Measurements from ENCODE around the gene LOXL1. TPM values are rescaled to one million over a fixed set of nuclear protein-coding genes. Genes with fewer than 3 reads are reported as not detected.

Gene LOXL1
- total RNA-seq, 1 experiment from 2014 or later, result not detected

DNA sequence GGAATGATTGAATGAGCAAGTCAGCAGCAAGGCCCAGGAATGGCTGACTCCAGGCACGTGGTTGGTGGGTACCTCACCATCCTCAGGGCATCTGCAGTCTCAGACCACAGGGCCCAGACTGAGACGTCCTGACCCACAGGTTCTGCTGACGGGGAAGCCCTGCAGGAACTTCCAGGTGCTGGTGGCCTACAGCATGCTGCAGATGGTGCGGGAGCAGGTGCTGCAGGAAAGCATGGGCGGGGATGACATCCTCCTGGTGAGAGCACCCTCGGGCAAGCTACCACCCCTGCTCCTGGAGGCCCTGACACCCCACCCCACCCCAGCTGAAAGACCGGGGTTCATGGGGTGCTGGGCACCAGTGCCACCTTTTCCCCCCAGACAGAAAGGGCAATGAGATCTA is 38.8 kb upstream of the LOXL1 start:
- H3K9ac ChIP-seq (ENCODE audit: low read length), result no peak overlapping the region
- H3K9me3 ChIP-seq (ENCODE audit: low read length), result no peaks in the 10 kb centered on the region
- H3K27ac ChIP-seq (ENCODE audit: low read length), result no peak overlapping the region
- H3K27me3 ChIP-seq (ENCODE audit: low read length), result no peaks in the 10 kb centered on the region
- no peak for DNase-seq
- no peaks in the 10 kb centered on the region for H3K79me2 ChIP-seq (ENCODE audit: low read length)
- no peaks in the 10 kb centered on the region for H3K9me2 ChIP-seq (replicated peaks; ENCODE audit: insufficient read depth, low read length)
- H2AFZ ChIP-seq (ENCODE audit: low read length), result no peak overlapping the region
- no peaks in the 10 kb centered on the region for H3K36me3 ChIP-seq (ENCODE audit: insufficient read depth, low read length)
- H3K4me2 ChIP-seq (ENCODE audit: low read depth, low read length, poor library complexity, severe bottlenecking), result no peak overlapping the region
- H3K4me1 ChIP-seq (ENCODE audit: low read length), result no peaks in the 10 kb centered on the region
- H3K4me3 ChIP-seq (ENCODE audit: low read length), result no peak overlapping the region
- no peaks in the 10 kb centered on the region for H4K20me1 ChIP-seq (ENCODE audit: insufficient read depth, low read depth, low read length)

DNA sequence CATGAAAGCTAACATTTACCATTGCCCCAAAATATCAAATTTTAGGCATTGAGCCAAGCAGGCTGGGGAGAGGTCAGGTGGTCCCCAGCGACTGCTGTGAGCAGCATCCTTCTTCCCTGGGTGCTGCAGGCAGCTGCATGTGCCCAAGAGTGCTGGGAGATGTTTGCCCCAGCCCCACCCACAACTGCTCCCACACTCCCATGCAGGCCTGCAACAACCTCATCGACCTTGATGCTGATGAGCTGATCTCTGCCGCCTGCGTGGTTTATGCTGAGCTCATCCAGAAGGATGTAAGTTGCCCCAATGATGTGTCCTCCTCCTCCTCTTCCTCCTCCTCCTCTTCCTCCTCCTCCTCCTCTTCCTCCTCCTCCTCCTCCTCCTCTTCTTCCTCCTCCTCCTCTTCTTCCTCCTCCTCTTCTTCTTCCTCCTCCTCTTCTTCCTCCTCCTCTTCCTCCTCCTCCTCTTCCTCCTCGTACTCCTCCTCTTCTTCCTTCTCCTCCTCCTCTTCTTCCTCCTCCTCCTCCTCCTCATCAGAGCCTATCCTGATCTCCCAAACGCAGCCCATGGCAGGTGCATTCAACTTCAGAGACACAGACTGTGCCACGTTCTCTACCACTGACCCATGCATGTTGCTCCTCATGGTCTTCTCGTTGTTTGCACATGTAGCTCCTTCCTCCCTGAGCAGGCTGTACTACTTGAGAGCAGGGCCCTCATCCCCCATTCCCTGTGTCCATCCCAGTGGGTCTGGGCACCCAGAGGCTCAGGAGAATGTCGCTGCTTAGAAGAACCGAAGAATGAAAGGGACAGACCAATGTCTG is 37.8 kb upstream of the LOXL1 start:
- Histone ChIP-seq H3K79me2 (ENCODE audit: low read length) (no peaks in the 10 kb centered on the region), H3K36me3 (ENCODE audit: insufficient read depth, low read length) (no peaks in the 10 kb centered on the region), H3K4me1 (ENCODE audit: low read length) (no peaks in the 10 kb centered on the region), H3K9me3 (ENCODE audit: low read length) (no peaks in the 10 kb centered on the region), H3K27ac (ENCODE audit: low read length) (no peak overlapping the region), H3K9ac (ENCODE audit: low read length) (no peak overlapping the region), H2AFZ (ENCODE audit: low read length) (no peak overlapping the region), H3K4me3 (ENCODE audit: low read length) (no peak overlapping the region), H4K20me1 (ENCODE audit: insufficient read depth, low read depth, low read length) (no peaks in the 10 kb centered on the region), H3K4me2 (ENCODE audit: low read depth, low read length, poor library complexity, severe bottlenecking) (no peak overlapping the region), H3K9me2 (replicated peaks; ENCODE audit: insufficient read depth, low read length) (no peaks in the 10 kb centered on the region), H3K27me3 (ENCODE audit: low read length) (no peaks in the 10 kb centered on the region)
- DNase-seq, result no peak

DNA sequence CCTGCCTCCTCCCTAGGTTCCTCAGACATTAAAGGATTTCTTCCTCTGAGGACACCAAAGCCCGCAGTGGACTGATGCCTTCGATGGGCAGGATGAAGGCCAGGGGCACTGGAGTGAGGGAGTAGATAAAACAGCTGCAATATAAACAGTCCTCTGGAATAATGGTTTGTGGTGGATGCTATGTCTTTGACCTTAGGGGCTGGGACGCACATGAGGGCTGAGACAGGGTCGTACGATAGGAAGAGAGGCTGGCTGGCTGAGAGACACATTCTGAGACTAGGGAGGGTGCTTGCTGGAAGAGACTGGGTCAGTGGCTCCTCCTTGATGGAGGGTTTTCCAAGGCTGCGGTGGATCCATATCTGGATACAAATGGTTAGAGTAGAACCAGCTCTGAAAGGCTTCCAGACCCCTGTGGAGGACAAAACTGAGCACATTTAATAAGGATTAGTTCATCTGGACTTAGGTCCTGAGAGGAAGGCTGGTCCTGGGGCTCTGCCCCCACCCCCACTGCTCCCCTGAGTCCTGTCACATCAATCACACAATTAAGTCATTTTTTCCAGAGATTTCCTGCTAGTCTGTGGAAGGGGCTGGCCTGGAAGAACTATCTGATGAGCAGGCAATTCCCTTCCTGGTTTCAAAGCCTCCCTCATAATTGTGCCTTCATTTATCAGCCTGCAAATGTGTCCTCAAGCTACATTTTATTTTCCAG is 37.1 kb upstream of the LOXL1 start:
- H3K4me1 ChIP-seq (ENCODE audit: low read length), result no peaks in the 10 kb centered on the region
- H3K27me3 ChIP-seq (ENCODE audit: low read length), result no peaks in the 10 kb centered on the region
- no peak overlapping the region for H3K4me3 ChIP-seq (ENCODE audit: low read length)
- H3K27ac ChIP-seq (ENCODE audit: low read length), result no peak overlapping the region
- H3K36me3 ChIP-seq (ENCODE audit: insufficient read depth, low read length), result no peaks in the 10 kb centered on the region
- H3K4me2 ChIP-seq (ENCODE audit: low read depth, low read length, poor library complexity, severe bottlenecking), result no peak overlapping the region
- no peaks in the 10 kb centered on the region for H3K79me2 ChIP-seq (ENCODE audit: low read length)
- H2AFZ ChIP-seq (ENCODE audit: low read length), result no peak overlapping the region
- H3K9ac ChIP-seq (ENCODE audit: low read length), result no peak overlapping the region
- H3K9me3 ChIP-seq (ENCODE audit: low read length), result no peaks in the 10 kb centered on the region
- DNase-seq, result no peak
- H3K9me2 ChIP-seq (replicated peaks; ENCODE audit: insufficient read depth, low read length), result no peaks in the 10 kb centered on the region
- H4K20me1 ChIP-seq (ENCODE audit: insufficient read depth, low read depth, low read length), result no peaks in the 10 kb centered on the region

DNA sequence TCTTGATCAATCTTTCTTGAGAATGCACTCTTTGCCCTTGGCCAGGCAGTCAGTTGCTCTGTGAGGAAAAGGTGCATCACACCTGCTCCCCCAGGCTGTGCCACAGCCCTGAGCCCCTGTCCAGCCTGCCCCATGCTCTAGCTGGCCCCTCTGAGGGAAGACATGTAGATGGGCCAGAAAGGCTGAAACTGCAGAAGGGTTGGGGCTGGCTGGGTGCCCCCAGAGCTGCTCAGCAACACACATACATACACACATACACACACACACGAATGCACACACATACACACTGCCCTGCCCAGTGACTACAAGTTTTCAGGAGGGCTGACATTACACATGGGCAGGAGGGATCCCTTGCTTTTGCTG is 36.5 kb upstream of the LOXL1 start:
- H3K27me3 ChIP-seq (ENCODE audit: low read length), result no peaks in the 10 kb centered on the region
- H3K9me2 ChIP-seq (replicated peaks; ENCODE audit: insufficient read depth, low read length), result no peaks in the 10 kb centered on the region
- no peak overlapping the region for H3K4me3 ChIP-seq (ENCODE audit: low read length)
- H3K9ac ChIP-seq (ENCODE audit: low read length), result no peak overlapping the region
- DNase-seq, result no peak
- H4K20me1 ChIP-seq (ENCODE audit: insufficient read depth, low read depth, low read length), result no peaks in the 10 kb centered on the region
- no peaks in the 10 kb centered on the region for H3K79me2 ChIP-seq (ENCODE audit: low read length)
- H2AFZ ChIP-seq (ENCODE audit: low read length), result no peak overlapping the region
- H3K4me1 ChIP-seq (ENCODE audit: low read length), result no peaks in the 10 kb centered on the region
- H3K27ac ChIP-seq (ENCODE audit: low read length), result no peak overlapping the region
- H3K4me2 ChIP-seq (ENCODE audit: low read depth, low read length, poor library complexity, severe bottlenecking), result no peak overlapping the region
- H3K36me3 ChIP-seq (ENCODE audit: insufficient read depth, low read length), result no peaks in the 10 kb centered on the region
- no peaks in the 10 kb centered on the region for H3K9me3 ChIP-seq (ENCODE audit: low read length)

DNA sequence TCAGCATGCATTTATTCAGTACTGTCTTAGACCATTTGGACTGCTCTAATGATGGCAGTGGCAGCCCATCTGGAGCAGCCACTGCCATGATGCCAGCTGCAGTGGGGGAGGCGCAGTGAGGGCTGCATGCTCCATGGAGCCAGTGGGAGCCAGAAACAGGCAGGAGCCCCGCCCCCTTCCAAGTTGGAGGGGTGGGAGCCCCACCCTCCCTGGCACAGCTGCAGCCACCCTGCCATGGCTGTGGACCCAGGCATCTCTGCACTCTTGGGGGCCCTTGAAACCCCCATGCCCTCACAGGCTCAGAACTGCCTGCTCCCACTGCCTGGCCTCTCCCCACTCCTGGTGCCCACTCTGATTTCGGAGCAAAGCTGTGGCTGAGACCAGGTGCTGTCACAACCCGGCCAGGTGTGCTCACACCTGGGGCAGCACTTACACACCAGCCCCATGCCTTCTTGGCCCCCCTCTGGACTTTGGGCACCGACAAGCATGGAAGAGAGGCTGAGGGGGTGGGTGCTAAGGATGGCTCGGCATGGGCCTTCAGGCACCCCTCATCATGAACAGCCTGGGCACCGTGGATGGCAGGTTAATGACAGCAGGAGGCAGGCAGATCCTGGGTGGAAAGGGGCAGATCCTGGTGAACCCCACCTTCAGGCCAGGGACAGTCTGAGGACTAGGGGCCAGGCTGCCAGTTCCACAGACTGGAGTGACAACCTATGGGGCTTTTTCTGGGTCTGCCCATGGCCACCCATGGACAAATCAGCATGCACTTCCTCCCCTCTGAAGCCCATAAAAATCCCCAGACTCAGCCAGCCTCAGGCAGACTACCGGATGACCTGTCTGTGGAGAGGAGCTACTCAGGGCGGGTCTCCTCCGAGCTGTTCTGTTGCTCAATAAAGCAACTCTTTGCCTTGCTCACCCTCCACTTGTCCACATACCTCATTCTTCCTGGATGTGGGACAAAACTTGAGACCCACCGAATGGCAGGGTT is 34.6 kb upstream of the LOXL1 start:
- Histone ChIP-seq H3K4me3 (ENCODE audit: low read length) (no peak overlapping the region), H3K9me3 (ENCODE audit: low read length) (no peaks in the 10 kb centered on the region), H4K20me1 (ENCODE audit: insufficient read depth, low read depth, low read length) (no peaks in the 10 kb centered on the region), H3K36me3 (ENCODE audit: insufficient read depth, low read length) (no peaks in the 10 kb centered on the region), H3K9ac (ENCODE audit: low read length) (no peak overlapping the region), H2AFZ (ENCODE audit: low read length) (no peak overlapping the region), H3K4me2 (ENCODE audit: low read depth, low read length, poor library complexity, severe bottlenecking) (no peak overlapping the region), H3K4me1 (ENCODE audit: low read length) (peaks cover 7% of the 10 kb centered on the region; the same call in 1 of the 2 replicates), H3K79me2 (ENCODE audit: low read length) (no peaks in the 10 kb centered on the region), H3K27me3 (ENCODE audit: low read length) (no peaks in the 10 kb centered on the region), H3K9me2 (replicated peaks; ENCODE audit: insufficient read depth, low read length) (no peaks in the 10 kb centered on the region), H3K27ac (ENCODE audit: low read length) (no peak overlapping the region)
- no peak for DNase-seq

DNA sequence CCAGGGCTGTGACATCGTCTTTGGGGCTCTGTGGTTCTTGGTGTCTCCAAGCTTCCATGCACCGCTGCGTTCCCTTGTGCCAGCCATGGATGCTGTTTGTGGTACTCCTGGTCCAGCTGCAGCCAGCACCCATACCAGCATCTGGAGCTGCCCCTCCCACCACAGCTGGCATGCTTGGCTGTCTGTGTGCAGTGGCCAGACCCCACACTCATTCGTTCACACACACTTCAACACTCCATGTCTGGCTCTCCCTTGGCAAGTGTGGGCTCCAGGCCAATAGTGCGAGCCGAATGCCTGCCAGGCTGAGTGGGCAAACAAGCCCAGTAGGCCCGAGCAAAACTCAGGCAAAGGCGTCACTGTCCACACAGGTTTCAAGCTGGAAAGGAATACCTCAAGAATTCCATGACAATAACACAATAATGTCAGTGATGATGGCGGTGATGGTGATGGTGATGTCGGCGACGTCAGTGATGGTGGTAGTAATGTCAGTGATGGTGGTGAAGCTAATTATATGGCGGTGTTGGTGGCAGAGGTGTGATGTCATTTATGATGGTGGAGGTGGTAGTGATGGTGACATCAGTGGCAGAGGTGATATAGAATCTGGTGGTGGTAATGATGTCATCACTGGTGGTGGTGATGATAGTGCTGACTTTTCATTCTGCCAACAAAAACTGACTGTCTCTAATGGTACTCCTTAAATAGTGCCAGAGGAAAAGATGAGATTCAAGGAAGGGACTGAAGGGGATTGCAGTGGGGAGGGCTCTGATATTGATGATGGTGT is 33.6 kb upstream of the LOXL1 start:
- Histone ChIP-seq H3K4me3 (ENCODE audit: low read length) (no peak overlapping the region), H3K27ac (ENCODE audit: low read length) (no peak overlapping the region), H3K36me3 (ENCODE audit: insufficient read depth, low read length) (no peaks in the 10 kb centered on the region), H3K9me2 (replicated peaks; ENCODE audit: insufficient read depth, low read length) (no peaks in the 10 kb centered on the region), H3K79me2 (ENCODE audit: low read length) (no peaks in the 10 kb centered on the region), H3K4me1 (ENCODE audit: low read length) (peaks cover 7% of the 10 kb centered on the region; the same call in 1 of the 2 replicates), H2AFZ (ENCODE audit: low read length) (no peak overlapping the region), H3K4me2 (ENCODE audit: low read depth, low read length, poor library complexity, severe bottlenecking) (no peak overlapping the region), H4K20me1 (ENCODE audit: insufficient read depth, low read depth, low read length) (no peaks in the 10 kb centered on the region), H3K27me3 (ENCODE audit: low read length) (no peaks in the 10 kb centered on the region), H3K9ac (ENCODE audit: low read length) (no peak overlapping the region), H3K9me3 (ENCODE audit: low read length) (no peaks in the 10 kb centered on the region)
- no peak for DNase-seq

DNA sequence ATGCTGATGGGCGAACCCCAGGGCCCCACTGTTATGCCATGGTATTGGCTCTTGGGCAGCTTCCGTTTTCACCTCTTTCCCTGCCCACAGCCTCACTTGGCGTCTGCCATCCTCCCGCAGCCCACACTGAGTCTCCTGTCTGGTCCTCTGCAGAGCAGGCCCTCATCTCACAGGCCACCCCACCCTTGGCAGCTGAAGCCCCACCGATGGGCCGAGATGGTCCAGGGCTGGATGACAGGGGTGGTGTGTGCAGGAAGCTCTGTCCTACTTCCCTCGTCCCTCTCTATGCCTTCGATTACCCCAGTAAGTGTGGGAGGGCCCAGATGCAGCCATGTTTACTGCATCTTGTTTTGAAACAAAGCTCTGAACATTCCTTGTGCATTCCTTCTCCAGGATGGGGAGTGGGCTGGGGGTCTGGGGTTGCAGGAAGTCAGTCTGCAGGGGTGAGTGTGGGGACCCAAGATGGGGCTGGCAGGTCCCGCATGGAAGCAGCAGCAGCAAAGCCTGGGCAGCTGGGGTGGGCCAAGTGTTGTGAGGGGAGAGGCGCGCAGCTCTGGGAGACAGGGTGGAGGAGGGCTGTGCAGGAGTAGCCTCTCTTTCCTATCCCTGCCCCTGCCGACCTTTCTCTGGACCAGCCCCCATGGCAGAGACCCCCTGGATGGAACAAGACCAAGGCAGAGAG is 32.0 kb upstream of the LOXL1 start:
- peaks cover 7% of the 10 kb centered on the region; the same call in 1 of the 2 replicates for H3K4me1 ChIP-seq (ENCODE audit: low read length)
- H3K27me3 ChIP-seq (ENCODE audit: low read length), result no peaks in the 10 kb centered on the region
- H3K9me2 ChIP-seq (replicated peaks; ENCODE audit: insufficient read depth, low read length), result no peaks in the 10 kb centered on the region
- no peaks in the 10 kb centered on the region for H3K9me3 ChIP-seq (ENCODE audit: low read length)
- H4K20me1 ChIP-seq (ENCODE audit: insufficient read depth, low read depth, low read length), result no peaks in the 10 kb centered on the region
- H3K4me3 ChIP-seq (ENCODE audit: low read length), result no peak overlapping the region
- H3K27ac ChIP-seq (ENCODE audit: low read length), result no peak overlapping the region
- H2AFZ ChIP-seq (ENCODE audit: low read length), result no peak overlapping the region
- no peaks in the 10 kb centered on the region for H3K79me2 ChIP-seq (ENCODE audit: low read length)
- no peak overlapping the region for H3K4me2 ChIP-seq (ENCODE audit: low read depth, low read length, poor library complexity, severe bottlenecking)
- H3K9ac ChIP-seq (ENCODE audit: low read length), result no peak overlapping the region
- DNase-seq, result no peak
- H3K36me3 ChIP-seq (ENCODE audit: insufficient read depth, low read length), result no peaks in the 10 kb centered on the region

All from Karpas-422 (cell line).